Measurements from ENCODE around the gene INTS1. TPM values are rescaled to one million over a fixed set of nuclear protein-coding genes. Genes with fewer than 3 reads are reported as not detected.

The INTS1 gene
- polyA plus RNA-seq, 3 donors: 5.5 to 64.3 (median 7.3) TPM

- H3K4me3 Mint-ChIP-seq: peak overlapping the region in 1 of 2 donors; percentile 21
Measured at GRCh38 chr7:1547777-1548437, 43.7 kb upstream of the INTS1 start.

More at GRCh38 chr7:1547777-1548437, 43.7 kb upstream of the INTS1 start:
- peak overlapping the region in 2 of 7 donors; percentile 25 to 69 for H3K27ac Mint-ChIP-seq
- DNase-seq: no peak
- H3K9me3 ChIP-seq (replicated peaks in 1 of 2; ENCODE audit: control insufficient read depth in 1 of 2, insufficient read depth in 1 of 2, low read length in 2 of 2): no peaks in the 10 kb centered on the region
- WGBS (ENCODE audit: insufficient coverage): 86% methylated on average over 30 of the region's 35 CpGs
- peaks cover 4% of the 10 kb centered on the region for H3K4me1 Mint-ChIP-seq
- peaks cover 9 to 10% of the 10 kb centered on the region in 2 donors for H3K36me3 ChIP-seq (replicated peaks in 1 of 2; ENCODE audit: control insufficient read depth in 1 of 2, insufficient read depth in 2 of 2, low read length in 2 of 2)
- intact Hi-C loops (cut with micrococcal nuclease): no loop called here
- H3K4me3 ChIP-seq (replicated peaks in 1 of 3; ENCODE audit: low read depth in 2 of 3, low read length in 3 of 3): no peak overlapping the region
- no peak overlapping the region for H3K4me2 ChIP-seq (replicated peaks; ENCODE audit: extremely low read depth, low read length, poor library complexity, severe bottlenecking)
- H3K27ac ChIP-seq (ENCODE audit: low read depth in 1 of 2, low read length in 2 of 2): no peak overlapping the region
- H3K9ac ChIP-seq (ENCODE audit: insufficient read depth, low read length, poor library complexity, severe bottlenecking): no peak overlapping the region
- peaks cover 19% of the 10 kb centered on the region for H4K20me1 ChIP-seq (ENCODE audit: insufficient read depth, low read length)
- H3K9me3 Mint-ChIP-seq: peaks cover 0 to 2% (median 0%) of the 10 kb centered on the region in 7 donors
- H3K27me3 Mint-ChIP-seq (ENCODE audit: low read depth in 3 of 3): peaks cover 0 to 2% (median 0%) of the 10 kb centered on the region in 3 donors
- H3K27me3 ChIP-seq (ENCODE audit: control insufficient read depth in 2 of 2, insufficient read depth in 2 of 2, low read length in 2 of 2): no peaks in the 10 kb centered on the region
- H3K36me3 Mint-ChIP-seq: peaks cover 0 to 9% of the 10 kb centered on the region in 2 donors
- no peaks in the 10 kb centered on the region for H3K79me2 ChIP-seq (ENCODE audit: insufficient read depth, low read length)
- H3K4me1 ChIP-seq (ENCODE audit: control insufficient read depth in 1 of 2, insufficient read depth in 2 of 2, low read length in 2 of 2): no peaks in the 10 kb centered on the region
- no peak for TF ChIP-seq CTCF (IDR thresholded peaks at IDR 0.05)
- no peak overlapping the region for H2AFZ ChIP-seq (ENCODE audit: insufficient read depth, low read depth, low read length, poor library complexity, severe bottlenecking)
